GM23338 (cell line): ENCODE measurements around the gene CRYAA. TPM values are rescaled to one million over a fixed set of nuclear protein-coding genes. Genes with fewer than 3 reads are reported as not detected.
"Not testable (repeated sequence)": the region's sequence is repeated elsewhere in the genome, so short reads cannot be mapped to it uniquely, and the experiment has no call there.

Experiments
- ATAC-seq: fragments of 200-7000 bp; cut with Tn5 transposase; 3 replicates; pipeline ENCODE4 v1.9.1; 2020
- DNase-seq: peaks from one replicate; pipeline ENCODE4 v3.0.0-alpha.2; 2015; ENCODE audit warnings: low spot score
- H2AFZ ChIP-seq: fragments of 200-600 bp; sonication (generic); 2 replicates; pipeline ENCODE4 v1.8.0; 2016; ENCODE audit warnings: antibody characterized with exemption, mild to moderate bottlenecking, moderate library complexity
- H3F3A ChIP-seq: fragments of 200-600 bp; sonication (generic); replicated peaks from 2 replicates; pipeline ENCODE4 v1.8.0; 2017; ENCODE audit warnings: antibody characterized with exemption, mixed run types, low read depth
- H3K27ac ChIP-seq: fragments of 200-600 bp; sonication (generic); 2 replicates; pipeline ENCODE4 v1.6.1; 2016; ENCODE audit warnings: low read depth
- H3K27me3 ChIP-seq: fragments of 200-600 bp; sonication (generic); 2 replicates; pipeline ENCODE4 v1.8.0; 2016; ENCODE audit warnings: mild to moderate bottlenecking, mixed run types, moderate library complexity; ENCODE audit not compliant: insufficient read depth
- H3K36me3 ChIP-seq: fragments of 200-600 bp; sonication (generic); 2 replicates; pipeline ENCODE4 v1.8.0; 2016; ENCODE audit warnings: mild to moderate bottlenecking; ENCODE audit not compliant: insufficient read depth
- H3K4me1 ChIP-seq: fragments of 200-600 bp; sonication (generic); 2 replicates; pipeline ENCODE4 v1.8.0; 2016; ENCODE audit warnings: mild to moderate bottlenecking, moderate library complexity; ENCODE audit not compliant: insufficient read depth
- H3K4me2 ChIP-seq: fragments of 200-600 bp; sonication (generic); 2 replicates; pipeline ENCODE4 v1.7.1; 2017; ENCODE audit warnings: mixed run types
- H3K4me3 ChIP-seq: fragments of 200-600 bp; sonication (generic); 2 replicates; pipeline ENCODE4 v1.6.1; 2016; ENCODE audit warnings: mixed run types
- H3K79me2 ChIP-seq: fragments of 200-600 bp; sonication (generic); replicated peaks from 2 replicates; pipeline ENCODE4 v1.8.0; 2017; ENCODE audit warnings: mild to moderate bottlenecking; ENCODE audit not compliant: insufficient read depth
- H3K9me2 ChIP-seq: fragments of 200-600 bp; sonication (generic); 2 replicates; pipeline ENCODE4 v1.8.0; 2017; ENCODE audit not compliant: insufficient read depth
- H4K20me1 ChIP-seq: fragments of 200-600 bp; sonication (generic); replicated peaks from 2 replicates; pipeline ENCODE4 v1.8.0; 2017; ENCODE audit warnings: mild to moderate bottlenecking; ENCODE audit not compliant: insufficient read depth
- H3K27ac Mint-ChIP-seq: 2 replicates; pipeline ENCODE4 v1.8.0; 2020; ENCODE audit warnings: inconsistent platforms, mild to moderate bottlenecking, moderate library complexity, mixed read lengths
- H3K27me3 Mint-ChIP-seq: 3 replicates; pipeline ENCODE4 v1.8.0; 2022; ENCODE audit warnings: low read depth, mild to moderate bottlenecking, moderate library complexity, mixed read lengths, inconsistent platforms; ENCODE audit not compliant: insufficient read depth, poor library complexity
- H3K36me3 Mint-ChIP-seq: 3 replicates; pipeline ENCODE4 v1.8.0; 2021; ENCODE audit warnings: low read depth, mild to moderate bottlenecking, inconsistent platforms, moderate library complexity, mixed read lengths
- H3K4me1 Mint-ChIP-seq: 3 replicates; pipeline ENCODE4 v1.8.0; 2020; ENCODE audit warnings: mild to moderate bottlenecking, inconsistent platforms, mixed read lengths
- H3K4me3 Mint-ChIP-seq: 3 replicates; pipeline ENCODE4 v1.8.0; 2021; ENCODE audit warnings: moderate library complexity, mild to moderate bottlenecking, inconsistent platforms, mixed read lengths
- H3K9me3 Mint-ChIP-seq: 3 replicates; pipeline ENCODE4 v1.8.0; 2020; ENCODE audit warnings: moderate library complexity, mild to moderate bottlenecking, inconsistent platforms, mixed read lengths
- polyA plus RNA-seq: library from polyadenylated mRNA; unstranded; fragments of >200 nt; fragmentation: Nextera tagmentation; extraction: Ambion mirVana; gene quantifications from 2 replicates; pipeline ENCODE4 v1.2.1, GENCODE V29; 2016
- total RNA-seq: library from RNA; depleted of rRNA; stranded (reverse); fragments of >200 nt; shearing (Covaris generic); gene quantifications from 2 replicates; pipeline ENCODE4 v1.2.3, GENCODE V29; 2014

CRYAA gene
- total and polyA plus RNA-seq, 2 experiments from 2014 or later, result not detected

DNA sequence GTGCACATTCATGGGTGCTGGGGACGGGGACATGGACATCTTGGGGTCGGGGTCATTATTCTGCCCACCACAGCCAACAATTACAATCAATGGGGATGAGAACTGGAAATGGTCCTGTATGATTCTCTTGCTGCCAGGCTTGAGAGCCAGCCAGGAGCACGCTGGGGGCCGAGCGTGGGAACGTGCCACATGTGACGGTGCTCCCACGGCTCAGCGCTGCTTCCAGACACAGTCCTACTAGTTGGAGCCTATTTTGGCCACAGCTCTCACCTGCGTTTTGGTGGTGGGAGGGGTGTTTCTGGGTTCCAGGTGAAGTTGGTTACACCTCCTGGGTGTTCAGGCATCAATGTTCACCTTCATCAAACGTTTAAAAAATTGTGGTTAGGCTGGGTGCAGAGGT is 19.5 kb upstream of the CRYAA start:
- H3K27ac Mint-ChIP-seq, H3K9me2 ChIP-seq, H4K20me1 ChIP-seq, H3K4me3 ChIP-seq, H3K4me3 Mint-ChIP-seq, ATAC-seq, H3K27me3 ChIP-seq, H3K36me3 ChIP-seq, H3K27ac ChIP-seq, H3K4me1 ChIP-seq, H3K4me2 ChIP-seq, H2AFZ ChIP-seq, H3K79me2 ChIP-seq, H3K9me3 Mint-ChIP-seq, H3K27me3 Mint-ChIP-seq, H3F3A ChIP-seq, DNase-seq, H3K4me1 Mint-ChIP-seq, H3K36me3 Mint-ChIP-seq: not testable (repeated sequence)

DNA sequence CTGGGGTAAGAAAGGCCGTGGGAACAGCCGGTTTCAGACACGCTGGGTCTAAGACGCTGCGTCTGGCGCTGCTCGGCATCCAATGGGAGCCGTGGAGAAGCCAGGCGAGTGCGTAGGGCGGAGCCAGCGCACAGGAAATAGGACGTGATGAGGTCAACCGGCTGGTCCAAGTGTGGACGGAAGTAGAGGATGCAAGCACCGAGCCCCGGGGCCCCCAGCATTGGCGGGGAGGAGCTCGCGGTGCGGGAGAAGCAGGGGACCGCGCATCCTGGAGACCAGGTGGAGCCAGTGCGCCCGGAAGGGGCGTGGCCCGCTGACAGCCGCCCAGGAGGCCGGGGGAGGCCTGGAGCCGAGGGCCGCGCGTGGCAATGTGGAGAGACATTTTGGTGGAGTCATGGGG is 15.2 kb upstream of the CRYAA start:
- H3K27ac ChIP-seq, H3K9me2 ChIP-seq, H3K27me3 Mint-ChIP-seq, H3K36me3 ChIP-seq, H3K27me3 ChIP-seq, H3K4me3 ChIP-seq, H3K9me3 Mint-ChIP-seq, H3K4me1 ChIP-seq, H4K20me1 ChIP-seq, H3K27ac Mint-ChIP-seq, H3K4me2 ChIP-seq, DNase-seq, H2AFZ ChIP-seq, H3K4me1 Mint-ChIP-seq, H3K36me3 Mint-ChIP-seq, H3K79me2 ChIP-seq, H3F3A ChIP-seq, H3K4me3 Mint-ChIP-seq: not testable (repeated sequence)
- peak; percentile 35; the same call in 1 of the 3 replicates for ATAC-seq

DNA sequence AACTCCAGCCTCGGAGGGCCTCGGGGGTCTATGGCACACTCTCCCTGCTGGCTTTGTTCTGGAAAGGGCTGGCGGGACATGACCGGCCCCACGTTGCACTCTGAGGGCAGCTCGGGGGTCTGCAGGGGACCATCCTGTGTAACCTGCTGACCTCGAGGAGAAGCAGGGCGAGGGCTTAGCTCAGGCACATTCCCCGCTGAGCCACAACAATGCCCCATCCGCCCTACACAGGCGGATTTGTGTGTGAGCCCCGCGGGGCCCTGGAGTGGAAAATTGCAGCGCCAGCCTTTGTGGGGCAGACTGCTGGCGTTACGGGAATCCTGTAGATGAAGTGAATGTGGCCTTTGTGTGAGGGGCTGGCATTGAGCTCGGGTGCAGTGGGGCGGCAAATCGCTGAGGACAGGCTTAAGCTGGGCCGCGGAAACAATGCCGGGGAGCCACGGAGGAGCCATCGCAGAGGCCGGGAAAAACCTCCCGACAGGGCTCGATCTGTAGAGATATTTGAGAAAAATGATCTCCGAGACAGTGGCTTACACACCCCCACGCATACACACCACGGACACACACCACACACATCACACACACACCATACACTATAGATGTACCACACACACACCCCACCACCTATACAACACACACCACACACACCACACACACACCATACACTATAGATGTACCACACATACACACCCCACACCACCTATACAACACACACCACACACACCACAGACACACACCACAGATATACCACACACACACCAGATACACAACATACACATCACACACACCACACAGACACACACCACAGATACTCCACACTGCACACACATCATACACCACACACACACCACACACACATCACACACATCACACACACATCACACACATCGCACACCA is 9.3 kb upstream of the CRYAA start:
- H3K36me3 ChIP-seq, H3K4me1 Mint-ChIP-seq, H3K4me1 ChIP-seq, H3K4me2 ChIP-seq, H3K36me3 Mint-ChIP-seq, H3K27me3 Mint-ChIP-seq, H2AFZ ChIP-seq, H3K27ac ChIP-seq, DNase-seq, H3K4me3 ChIP-seq, H4K20me1 ChIP-seq, H3F3A ChIP-seq, H3K4me3 Mint-ChIP-seq, H3K27me3 ChIP-seq, H3K9me2 ChIP-seq, H3K9me3 Mint-ChIP-seq, H3K79me2 ChIP-seq, H3K27ac Mint-ChIP-seq: not testable (repeated sequence)
- ATAC-seq, result peak; percentile 71

DNA sequence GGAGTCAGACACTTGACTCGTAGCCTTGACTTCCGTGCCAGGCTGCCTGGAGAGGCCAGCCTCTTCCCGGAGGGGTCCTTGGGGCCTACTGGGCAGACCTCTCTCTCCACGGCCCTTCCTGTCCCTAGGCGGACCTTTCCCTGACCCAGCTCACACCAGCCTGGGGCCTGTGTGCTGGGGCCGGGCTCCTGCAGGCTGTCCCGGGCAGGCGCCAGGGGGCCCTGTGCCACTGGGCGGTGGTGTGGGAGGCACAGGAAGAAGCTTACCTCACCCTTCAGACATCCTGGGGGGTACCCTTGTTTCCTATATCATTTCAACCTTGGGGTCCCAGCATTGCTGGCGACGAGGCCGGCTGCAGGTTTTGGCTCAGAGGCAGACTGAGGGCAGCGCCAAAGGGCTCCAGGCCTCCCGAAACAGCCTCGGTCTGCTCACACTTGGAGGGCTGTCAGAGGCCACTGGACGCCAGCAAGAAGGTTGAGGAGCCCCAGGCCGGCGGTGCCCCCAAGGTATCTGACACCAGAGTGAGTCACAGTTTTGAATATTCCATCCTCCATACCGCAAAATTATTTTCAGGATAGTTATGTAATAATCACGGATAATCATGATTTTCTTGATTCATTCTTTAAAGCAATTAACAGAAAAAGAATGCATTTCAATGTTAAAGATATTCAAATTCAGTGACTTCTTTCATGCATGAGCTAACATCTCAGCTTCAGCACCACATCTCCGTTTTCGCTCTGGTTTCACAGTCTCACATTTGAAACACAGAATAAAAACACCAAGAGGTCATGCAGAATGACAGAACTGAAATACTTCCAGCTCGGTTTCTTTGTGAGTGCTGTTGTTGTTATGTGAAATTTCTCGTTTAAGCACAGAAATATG is 6.7 kb upstream of the CRYAA start:
- not testable (repeated sequence) for H3K4me3 ChIP-seq, H4K20me1 ChIP-seq, H3K4me2 ChIP-seq, H3K27me3 ChIP-seq, ATAC-seq, H3K79me2 ChIP-seq, H3K4me1 Mint-ChIP-seq, H3K4me3 Mint-ChIP-seq, H3K9me2 ChIP-seq, H2AFZ ChIP-seq, H3K4me1 ChIP-seq, DNase-seq, H3K27ac Mint-ChIP-seq, H3F3A ChIP-seq, H3K27ac ChIP-seq, H3K9me3 Mint-ChIP-seq, H3K36me3 Mint-ChIP-seq, H3K36me3 ChIP-seq, H3K27me3 Mint-ChIP-seq

DNA sequence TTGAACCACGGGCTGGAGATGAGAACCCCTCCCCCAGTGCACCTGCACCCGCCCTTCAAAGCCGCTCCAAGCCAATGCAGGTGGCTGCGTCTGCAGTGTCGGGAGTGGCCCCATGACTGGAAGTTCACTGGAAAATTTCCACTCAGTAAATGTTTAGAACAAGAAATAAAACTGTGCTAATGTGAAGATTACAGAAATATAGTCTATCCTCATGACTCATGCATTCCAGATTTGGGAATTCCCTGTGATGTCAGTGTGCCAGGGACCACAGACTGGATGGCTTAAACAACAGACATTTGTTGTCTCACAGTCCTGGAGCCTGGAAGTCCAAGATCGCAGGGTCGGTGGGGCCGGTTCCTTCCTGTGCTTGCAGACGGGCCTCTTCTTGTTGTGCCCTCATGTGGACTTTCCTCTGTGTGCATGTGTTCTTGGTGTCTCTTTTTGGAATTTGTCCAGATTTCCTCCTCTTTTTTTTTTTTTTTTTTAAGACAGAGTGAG is 6.1 kb upstream of the CRYAA start:
- not testable (repeated sequence) for H3K27me3 ChIP-seq, H2AFZ ChIP-seq, H3F3A ChIP-seq, H3K4me3 Mint-ChIP-seq, H3K36me3 ChIP-seq, H3K36me3 Mint-ChIP-seq, H3K4me1 Mint-ChIP-seq, H3K9me2 ChIP-seq, H3K27ac Mint-ChIP-seq, DNase-seq, H3K79me2 ChIP-seq, H3K27ac ChIP-seq, H3K9me3 Mint-ChIP-seq, H3K4me1 ChIP-seq, H3K4me2 ChIP-seq, H3K4me3 ChIP-seq, H4K20me1 ChIP-seq, H3K27me3 Mint-ChIP-seq, ATAC-seq

DNA sequence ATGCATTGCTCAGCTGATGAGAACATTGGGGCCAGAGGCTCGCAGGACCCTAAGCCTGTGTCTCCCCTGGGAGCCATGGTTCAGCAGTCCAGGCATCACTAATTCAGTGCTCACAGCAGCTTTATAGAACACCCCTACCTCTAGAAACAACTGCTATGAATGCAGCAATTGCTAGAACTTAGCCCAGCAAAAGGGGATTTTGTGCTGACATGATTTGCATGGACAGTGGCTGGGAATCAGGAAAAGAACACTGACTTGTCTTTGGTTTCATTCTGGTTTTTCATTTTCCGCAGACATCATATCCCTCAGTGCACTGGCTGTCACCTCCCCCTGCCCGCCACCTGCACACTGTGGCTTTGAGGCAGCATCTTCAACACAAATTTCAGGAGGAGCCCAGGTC is 4.0 kb upstream of the CRYAA start:
- not testable (repeated sequence) for H3K4me2 ChIP-seq, H2AFZ ChIP-seq, H3F3A ChIP-seq, H3K36me3 Mint-ChIP-seq, H3K27me3 Mint-ChIP-seq, H3K4me1 ChIP-seq, DNase-seq, H3K27ac ChIP-seq, H4K20me1 ChIP-seq, H3K79me2 ChIP-seq, H3K27me3 ChIP-seq, H3K4me3 Mint-ChIP-seq, H3K4me3 ChIP-seq, ATAC-seq, H3K9me3 Mint-ChIP-seq, H3K27ac Mint-ChIP-seq, H3K9me2 ChIP-seq, H3K4me1 Mint-ChIP-seq, H3K36me3 ChIP-seq
